Stimulated activated CD8-positive, alpha-beta memory T cell treated with anti-CD3 and anti-CD28 coated beads, Interleukin-4, amount 100 ng/mL, for 24 hours (primary cell): ENCODE measurements around the gene CNOT4.
A peak's percentile ranks its signal among the peaks of the same experiment; 100 is the strongest.

Experiments used
- DNase-seq: peaks from one replicate; pipeline ENCODE4 v3.0.0-alpha.2; 2020; ENCODE audit warnings: low read depth

CNOT4 gene

GRCh38 chr7:135509839-135510591 lies at the start of gene CNOT4:
CNOT4 (minus strand) TSS chr7:135510102; CDS start chr7:135438331, 71,771 bp downstream.
- DNase-seq, result peak; percentile 95

GRCh38 chr7:135558881-135559280 lies 49.0 kb upstream of the CNOT4 start:
- no peak for DNase-seq

GRCh38 chr7:135558337-135558767 lies 48.5 kb upstream of the CNOT4 start:
- DNase-seq, result peak; percentile 10

GRCh38 chr7:135557455-135558336 lies 47.8 kb upstream of the CNOT4 start, which contains the start of gene NUP205:
NUP205 (plus strand) TSS chr7:135557917; CDS start chr7:135557945, 28 bp downstream.
- DNase-seq, result peak; percentile 49

- no peak for DNase-seq
Observed at GRCh38 chr7:135553346-135553745, 43.4 kb upstream of the CNOT4 start.

- no peak for DNase-seq
Observed at GRCh38 chr7:135552148-135552547, 42.2 kb upstream of the CNOT4 start.

- DNase-seq, result no peak
Observed at GRCh38 chr7:135550196-135550595, 40.3 kb upstream of the CNOT4 start.

GRCh38 chr7:135541029-135541428 lies 31.1 kb upstream of the CNOT4 start:
- no peak for DNase-seq

GRCh38 chr7:135539629-135540028 lies 29.7 kb upstream of the CNOT4 start:
- no peak for DNase-seq

- no peak for DNase-seq
Observed at GRCh38 chr7:135538376-135538775, 28.5 kb upstream of the CNOT4 start.

GRCh38 chr7:135537905-135538304 lies 28.0 kb upstream of the CNOT4 start:
- DNase-seq, result no peak

- DNase-seq, result no peak
Observed at GRCh38 chr7:135537453-135537852, 27.6 kb upstream of the CNOT4 start.

- DNase-seq, result no peak
Observed at GRCh38 chr7:135536150-135536549, 26.2 kb upstream of the CNOT4 start.

- DNase-seq, result no peak
Observed at GRCh38 chr7:135527025-135527424, 17.1 kb upstream of the CNOT4 start.

- no peak for DNase-seq
Observed at GRCh38 chr7:135525426-135525825, 15.5 kb upstream of the CNOT4 start.

GRCh38 chr7:135523146-135523545 lies 13.2 kb upstream of the CNOT4 start:
- no peak for DNase-seq

- DNase-seq, result no peak
Observed at GRCh38 chr7:135522509-135522908, 12.6 kb upstream of the CNOT4 start.

GRCh38 chr7:135519871-135520270 lies 10.0 kb upstream of the CNOT4 start:
- no peak for DNase-seq

- DNase-seq, result no peak
Observed at GRCh38 chr7:135519233-135519688, 9.4 kb upstream of the CNOT4 start.

- no peak for DNase-seq
Observed at GRCh38 chr7:135518748-135519147, 8.8 kb upstream of the CNOT4 start.

- DNase-seq, result no peak
Observed at GRCh38 chr7:135517060-135517459, 7.2 kb upstream of the CNOT4 start.

- DNase-seq, result no peak
Observed at GRCh38 chr7:135514856-135515255, 5.0 kb upstream of the CNOT4 start.
